K562 (cell line): ENCODE results near the gene ELP5. TPM values are rescaled to one million over a fixed set of nuclear protein-coding genes. Genes with fewer than 3 reads are reported as not detected.

Experiments
- GABPB1 ChIP-seq: sonication (generic); formaldehyde crosslinking; IDR thresholded peaks from 2 replicates; pipeline ENCODE4 v1.8.0; 2022; ENCODE audit warnings: mild to moderate bottlenecking, missing genetic modification reagents
- MGA ChIP-seq: fragments of 450-650 bp; IDR thresholded peaks from 2 replicates; pipeline ENCODE4 v1.6.1; 2016; ENCODE audit warnings: mild to moderate bottlenecking, moderate library complexity
- MTA2 ChIP-seq: fragments of 450-650 bp; IDR thresholded peaks from 2 replicates; pipeline ENCODE4 v1.6.1; 2016; ENCODE audit warnings: low read depth
- MTF1 ChIP-seq: fragments of 250-450 bp; sonication (Bioruptor Pico); IDR thresholded peaks from 2 replicates; pipeline ENCODE4 v1.9.0; 2021; ENCODE audit warnings: moderate library complexity, mild to moderate bottlenecking, inconsistent platforms, borderline replicate concordance
- NFXL1 ChIP-seq: fragments of 450-650 bp; formaldehyde crosslinking; IDR thresholded peaks from 2 replicates; pipeline ENCODE4 v1.4.0; 2021; ENCODE audit warnings: mild to moderate bottlenecking
- SAFB ChIP-seq: fragments of 200-400 bp; formaldehyde crosslinking; IDR thresholded peaks from 2 replicates; pipeline ENCODE4 v1.6.1; 2017; ENCODE audit warnings: low read depth, low read length, borderline replicate concordance
- SIN3B ChIP-seq: fragments of 450-650 bp; IDR thresholded peaks from 2 replicates; pipeline ENCODE4 v1.6.1; 2017; ENCODE audit warnings: low read depth, mild to moderate bottlenecking, moderate library complexity
- TAF7 ChIP-seq: fragments of 450-650 bp; IDR thresholded peaks from 2 replicates; pipeline ENCODE4 v1.6.1; 2016; ENCODE audit warnings: missing genetic modification characterization, missing compliant biosample characterization
- TBP ChIP-seq: optimal IDR thresholded peaks from 2 replicates; pipeline ENCODE3; 2011; ENCODE audit warnings: low read depth, low read length, improper control_type of control experiment
- ZNF140 ChIP-seq: fragments of 250-450 bp; sonication (Bioruptor Pico); IDR thresholded peaks from 2 replicates; pipeline ENCODE4 v1.8.0; 2021; ENCODE audit warnings: moderate library complexity, mild to moderate bottlenecking, inconsistent platforms
- polyA plus RNA-seq, 8 experiments: library from polyadenylated mRNA; depleted of rRNA in 4 of 8; stranded (reverse) in 5 of 8; unstranded in 3 of 8; fragments of >200 nt; fragmentation: Nextera tagmentation in 2 of 8; fragmentation: Illumina TruSeq in 1 of 8; extraction: Ambion mirVana in 2 of 8; extraction: Trizol in 1 of 8; gene quantifications; 2 replicates each; pipeline versions ENCODE4 v1.2.1 to v1.2.3, GENCODE V29; 2011 to 2014; ENCODE audit warnings: inconsistent platforms in 1 of 8, missing spikeins in 1 of 8
- total RNA-seq, 7 experiments: library from RNA; depleted of rRNA in 6 of 7; stranded (reverse); fragments of >200 nt in 6 of 7; fragmentation: Illumina TruSeq in 2 of 7; extraction: Trizol in 2 of 7; gene quantifications; 2 replicates each; pipeline versions ENCODE4 v1.2.1 to v1.2.3, GENCODE V29; 2011 to 2021; ENCODE audit warnings: low replicate concordance in 1 of 7
- TF ChIP-seq, protein P1 (sequence below), 2 experiments: IDR thresholded peaks; 2 replicates each; pipeline ENCODE4 v1.6.1; 2012; ENCODE audit warnings: improper control_type of control experiment in 2 of 2, low read depth in 2 of 2, low read length in 2 of 2, borderline replicate concordance in 1 of 2
- TF ChIP-seq, protein P2 (sequence below): sonication (generic); formaldehyde crosslinking; IDR thresholded peaks from 2 replicates; pipeline ENCODE4 v1.8.0; 2022; ENCODE audit warnings: mild to moderate bottlenecking, low read depth, missing genetic modification reagents

Gene ELP5
- total and polyA plus RNA-seq, 9 of the 15 experiments (the other 6 are each of a cell fraction or from before 2014, with no cell fraction given), result 25.7 to 77.9 (median 52.9) TPM

GRCh38 chr17:7307686-7308624 is 55.9 kb downstream of the ELP5 start (continued):
- TF ChIP-seq, protein P1, sequence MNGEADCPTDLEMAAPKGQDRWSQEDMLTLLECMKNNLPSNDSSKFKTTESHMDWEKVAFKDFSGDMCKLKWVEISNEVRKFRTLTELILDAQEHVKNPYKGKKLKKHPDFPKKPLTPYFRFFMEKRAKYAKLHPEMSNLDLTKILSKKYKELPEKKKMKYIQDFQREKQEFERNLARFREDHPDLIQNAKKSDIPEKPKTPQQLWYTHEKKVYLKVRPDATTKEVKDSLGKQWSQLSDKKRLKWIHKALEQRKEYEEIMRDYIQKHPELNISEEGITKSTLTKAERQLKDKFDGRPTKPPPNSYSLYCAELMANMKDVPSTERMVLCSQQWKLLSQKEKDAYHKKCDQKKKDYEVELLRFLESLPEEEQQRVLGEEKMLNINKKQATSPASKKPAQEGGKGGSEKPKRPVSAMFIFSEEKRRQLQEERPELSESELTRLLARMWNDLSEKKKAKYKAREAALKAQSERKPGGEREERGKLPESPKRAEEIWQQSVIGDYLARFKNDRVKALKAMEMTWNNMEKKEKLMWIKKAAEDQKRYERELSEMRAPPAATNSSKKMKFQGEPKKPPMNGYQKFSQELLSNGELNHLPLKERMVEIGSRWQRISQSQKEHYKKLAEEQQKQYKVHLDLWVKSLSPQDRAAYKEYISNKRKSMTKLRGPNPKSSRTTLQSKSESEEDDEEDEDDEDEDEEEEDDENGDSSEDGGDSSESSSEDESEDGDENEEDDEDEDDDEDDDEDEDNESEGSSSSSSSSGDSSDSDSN (IDR thresholded peaks at IDR 0.05; ENCODE audit: borderline replicate concordance in 1 of 2, low read depth in 2 of 2, low read length in 2 of 2), result no peak
- TF ChIP-seq MGA (0 out of 2 replicates have a peak, but pooled peaks have one; percentile 16), SIN3B (peak; percentile 38; the same call in 1 of the 2 replicates), TAF7 (tag) (no peak), ZNF140 (CRISPR knock-in tag) (no peak), MTA2 (no peak), TBP (no peak), GABPB1 (peak; percentile 49; the same call in 1 of the 2 replicates), SAFB (no peak), MTF1 (CRISPR knock-in tag) (no peak), NFXL1 (CRISPR knock-in tag) (no peak)
- TF ChIP-seq, protein P2, sequence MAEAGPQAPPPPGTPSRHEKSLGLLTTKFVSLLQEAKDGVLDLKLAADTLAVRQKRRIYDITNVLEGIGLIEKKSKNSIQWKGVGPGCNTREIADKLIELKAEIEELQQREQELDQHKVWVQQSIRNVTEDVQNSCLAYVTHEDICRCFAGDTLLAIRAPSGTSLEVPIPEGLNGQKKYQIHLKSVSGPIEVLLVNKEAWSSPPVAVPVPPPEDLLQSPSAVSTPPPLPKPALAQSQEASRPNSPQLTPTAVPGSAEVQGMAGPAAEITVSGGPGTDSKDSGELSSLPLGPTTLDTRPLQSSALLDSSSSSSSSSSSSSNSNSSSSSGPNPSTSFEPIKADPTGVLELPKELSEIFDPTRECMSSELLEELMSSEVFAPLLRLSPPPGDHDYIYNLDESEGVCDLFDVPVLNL, result no peak
